NB4 (cell line): Measurements from ENCODE around the gene SCGN.
A peak's percentile ranks its signal among the peaks of the same experiment; 100 is the strongest.

Experiments
- CTCF ChIP-seq: IDR thresholded peaks from one replicate; pipeline ENCODE4 v1.5.1; 2012; ENCODE audit warnings: low read depth, low read length
- MAX ChIP-seq: IDR thresholded peaks from 2 replicates; pipeline ENCODE4 v1.6.1; 2011; ENCODE audit warnings: low read depth, low read length
- POLR2A ChIP-seq: IDR thresholded peaks from 2 replicates; pipeline ENCODE4 v1.6.1; 2011; ENCODE audit warnings: mild to moderate bottlenecking; ENCODE audit not compliant: insufficient read length; ENCODE audit errors: extremely low read depth

- TF ChIP-seq CTCF (no peak), POLR2A (no peak), MAX (peak; percentile 87)
Measured at GRCh38 chr6:25682324-25682723, 30.3 kb downstream of the SCGN start.
